Measurements from ENCODE around the gene EPS8.

DNA sequence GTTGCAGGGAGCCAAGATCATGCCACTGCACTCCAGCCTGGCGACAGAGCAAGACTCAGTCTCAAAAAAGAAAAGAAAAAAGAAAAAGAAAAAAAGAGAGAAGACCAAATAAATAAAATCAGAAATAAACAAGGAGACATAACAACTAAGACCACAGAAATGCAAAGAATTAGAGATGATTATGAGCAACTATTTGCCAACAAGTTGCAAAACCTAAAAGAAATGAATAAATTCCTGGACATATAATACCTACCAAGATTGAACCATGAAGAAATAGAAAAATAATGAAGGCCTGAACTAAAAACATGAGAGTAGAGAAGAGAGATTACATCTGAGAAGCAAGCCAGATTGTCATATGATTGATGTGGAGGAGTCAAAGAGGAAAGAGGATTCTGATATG lies 17.6 kb upstream of the EPS8 start:
- TF ChIP-seq, protein P1, sequence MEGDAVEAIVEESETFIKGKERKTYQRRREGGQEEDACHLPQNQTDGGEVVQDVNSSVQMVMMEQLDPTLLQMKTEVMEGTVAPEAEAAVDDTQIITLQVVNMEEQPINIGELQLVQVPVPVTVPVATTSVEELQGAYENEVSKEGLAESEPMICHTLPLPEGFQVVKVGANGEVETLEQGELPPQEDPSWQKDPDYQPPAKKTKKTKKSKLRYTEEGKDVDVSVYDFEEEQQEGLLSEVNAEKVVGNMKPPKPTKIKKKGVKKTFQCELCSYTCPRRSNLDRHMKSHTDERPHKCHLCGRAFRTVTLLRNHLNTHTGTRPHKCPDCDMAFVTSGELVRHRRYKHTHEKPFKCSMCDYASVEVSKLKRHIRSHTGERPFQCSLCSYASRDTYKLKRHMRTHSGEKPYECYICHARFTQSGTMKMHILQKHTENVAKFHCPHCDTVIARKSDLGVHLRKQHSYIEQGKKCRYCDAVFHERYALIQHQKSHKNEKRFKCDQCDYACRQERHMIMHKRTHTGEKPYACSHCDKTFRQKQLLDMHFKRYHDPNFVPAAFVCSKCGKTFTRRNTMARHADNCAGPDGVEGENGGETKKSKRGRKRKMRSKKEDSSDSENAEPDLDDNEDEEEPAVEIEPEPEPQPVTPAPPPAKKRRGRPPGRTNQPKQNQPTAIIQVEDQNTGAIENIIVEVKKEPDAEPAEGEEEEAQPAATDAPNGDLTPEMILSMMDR (IDR thresholded peaks at IDR 0.05): no peak
- no peak for TF ChIP-seq POLR2A (IDR thresholded peaks at IDR 0.05)

All from vagina (tissue), 2 donors.